NB4 (cell line): ENCODE results near the gene DAPK1.

Experiments used
- DNase-seq: peaks from one replicate; pipeline ENCODE4 v3.0.0; 2010; ENCODE audit warnings: low read depth
- H3K4me3 ChIP-seq: one replicate; pipeline ENCODE4 v1.5.1; 2011; ENCODE audit warnings: mild to moderate bottlenecking, low read depth, low read length, moderate library complexity
- MYC ChIP-seq: IDR thresholded peaks from 2 replicates; pipeline ENCODE4 v1.6.1; 2011; ENCODE audit warnings: low read depth, low read length
- POLR2A ChIP-seq: IDR thresholded peaks from 2 replicates; pipeline ENCODE4 v1.6.1; 2011; ENCODE audit warnings: mild to moderate bottlenecking; ENCODE audit not compliant: insufficient read length; ENCODE audit errors: extremely low read depth
- TF ChIP-seq, protein P1 (sequence below): IDR thresholded peaks from 2 replicates; pipeline ENCODE4 v1.6.1; 2011; ENCODE audit warnings: low read depth, low read length
- TF ChIP-seq, protein P2 (sequence below): IDR thresholded peaks from one replicate; pipeline ENCODE4 v1.5.1; 2012; ENCODE audit warnings: low read depth, low read length

The DAPK1 gene

DNA sequence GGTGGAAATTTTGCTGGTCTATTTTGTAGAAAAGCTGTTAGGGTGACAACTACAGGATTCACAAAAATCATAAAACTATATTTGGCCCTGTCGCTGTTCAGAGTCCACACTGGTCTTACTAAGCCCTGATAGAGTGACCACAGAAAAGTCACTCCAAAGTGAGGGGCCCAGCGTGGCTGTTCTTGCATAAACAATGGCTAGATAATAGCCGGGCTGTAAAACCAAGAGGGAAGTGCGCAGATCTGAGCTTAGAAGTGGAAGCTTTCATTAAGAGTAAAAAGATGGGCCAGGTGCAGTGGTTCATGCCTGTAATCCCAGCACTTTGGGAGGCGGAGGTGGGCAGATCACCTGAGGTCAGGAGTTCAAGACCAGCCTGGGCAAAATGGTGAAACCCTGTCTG is 212.8 kb downstream of the DAPK1 start:
- DNase-seq: peak; percentile 22
- TF ChIP-seq POLR2A (no peak), MYC (no peak)
- TF ChIP-seq, protein P1, sequence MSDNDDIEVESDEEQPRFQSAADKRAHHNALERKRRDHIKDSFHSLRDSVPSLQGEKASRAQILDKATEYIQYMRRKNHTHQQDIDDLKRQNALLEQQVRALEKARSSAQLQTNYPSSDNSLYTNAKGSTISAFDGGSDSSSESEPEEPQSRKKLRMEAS: no peak
- TF ChIP-seq, protein P2, sequence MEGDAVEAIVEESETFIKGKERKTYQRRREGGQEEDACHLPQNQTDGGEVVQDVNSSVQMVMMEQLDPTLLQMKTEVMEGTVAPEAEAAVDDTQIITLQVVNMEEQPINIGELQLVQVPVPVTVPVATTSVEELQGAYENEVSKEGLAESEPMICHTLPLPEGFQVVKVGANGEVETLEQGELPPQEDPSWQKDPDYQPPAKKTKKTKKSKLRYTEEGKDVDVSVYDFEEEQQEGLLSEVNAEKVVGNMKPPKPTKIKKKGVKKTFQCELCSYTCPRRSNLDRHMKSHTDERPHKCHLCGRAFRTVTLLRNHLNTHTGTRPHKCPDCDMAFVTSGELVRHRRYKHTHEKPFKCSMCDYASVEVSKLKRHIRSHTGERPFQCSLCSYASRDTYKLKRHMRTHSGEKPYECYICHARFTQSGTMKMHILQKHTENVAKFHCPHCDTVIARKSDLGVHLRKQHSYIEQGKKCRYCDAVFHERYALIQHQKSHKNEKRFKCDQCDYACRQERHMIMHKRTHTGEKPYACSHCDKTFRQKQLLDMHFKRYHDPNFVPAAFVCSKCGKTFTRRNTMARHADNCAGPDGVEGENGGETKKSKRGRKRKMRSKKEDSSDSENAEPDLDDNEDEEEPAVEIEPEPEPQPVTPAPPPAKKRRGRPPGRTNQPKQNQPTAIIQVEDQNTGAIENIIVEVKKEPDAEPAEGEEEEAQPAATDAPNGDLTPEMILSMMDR: no peak
- H3K4me3 ChIP-seq: no peak overlapping the region

DNA sequence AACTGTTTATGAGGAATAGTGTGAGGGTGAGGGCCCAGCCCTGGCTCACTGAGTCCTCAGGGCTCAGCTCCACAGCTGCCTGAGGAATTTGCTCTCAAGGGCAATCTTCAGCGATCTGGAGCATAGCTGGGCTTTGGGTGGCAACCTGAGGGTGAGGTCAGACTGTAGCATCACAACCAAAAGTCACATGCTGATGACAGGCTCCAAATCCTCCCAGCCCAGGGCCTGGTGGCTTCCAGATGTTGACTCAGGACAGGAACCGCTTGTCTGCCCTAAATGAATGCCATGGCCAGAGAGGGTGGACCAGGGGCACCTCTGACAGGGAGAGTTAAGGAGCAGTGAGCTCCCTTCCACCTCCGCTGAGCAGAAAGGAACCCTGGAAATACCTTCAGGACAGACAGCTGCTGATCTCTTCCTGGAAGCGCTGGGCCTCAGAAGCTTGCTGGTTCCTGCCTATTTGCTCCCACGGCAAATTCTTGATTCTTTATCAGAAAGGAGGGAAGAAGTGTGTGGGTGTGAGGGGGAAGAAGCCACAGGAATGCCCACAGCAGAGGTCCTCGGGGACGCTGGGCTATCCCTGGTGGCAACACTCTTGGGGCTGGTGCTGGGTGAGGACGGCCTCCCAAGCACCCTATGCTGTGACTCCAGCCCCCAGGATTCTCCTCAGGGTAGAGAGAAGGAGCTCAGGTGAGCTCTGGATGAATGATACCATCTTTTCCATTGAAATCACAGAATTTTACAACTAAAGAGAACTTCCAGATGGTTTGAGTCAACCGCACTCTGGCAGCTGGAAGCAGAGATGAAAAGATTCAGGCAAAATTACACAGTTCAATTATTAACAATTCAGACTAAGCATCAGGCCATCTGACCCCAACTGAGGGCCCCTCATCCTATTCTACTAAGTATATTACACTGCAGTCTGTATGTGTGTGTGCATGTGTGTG is 214.5 kb downstream of the DAPK1 start:
- no peak for TF ChIP-seq POLR2A
- TF ChIP-seq, protein P1: no peak
- TF ChIP-seq, protein P2: no peak
- TF ChIP-seq MYC: no peak
- no peak overlapping the region for H3K4me3 ChIP-seq
- no peak for DNase-seq

DNA sequence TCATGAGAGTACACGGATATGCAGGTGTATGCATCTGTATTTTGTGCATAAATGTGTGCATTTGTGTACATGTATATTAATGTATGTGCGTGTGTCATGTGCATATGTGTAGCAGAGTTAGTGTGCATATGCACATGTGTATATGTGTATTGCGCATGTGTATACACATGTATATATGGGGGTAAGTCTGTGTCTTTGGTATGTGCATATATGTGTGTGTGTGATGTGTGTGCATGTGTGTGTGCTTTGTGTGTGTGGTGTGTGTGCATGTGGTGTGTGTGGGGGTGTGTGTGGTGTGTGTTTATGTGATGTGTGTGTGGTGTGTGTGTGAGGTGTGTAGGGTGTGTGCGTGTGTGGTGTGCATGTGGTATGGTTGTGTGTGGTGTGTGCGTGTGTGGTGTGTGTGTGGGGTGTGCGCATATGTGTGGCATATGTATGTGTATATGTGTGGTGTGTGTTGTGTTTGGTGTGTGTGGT is 215.2 kb downstream of the DAPK1 start:
- H3K4me3 ChIP-seq: no peak overlapping the region
- TF ChIP-seq POLR2A: no peak
- DNase-seq: no peak

DNA sequence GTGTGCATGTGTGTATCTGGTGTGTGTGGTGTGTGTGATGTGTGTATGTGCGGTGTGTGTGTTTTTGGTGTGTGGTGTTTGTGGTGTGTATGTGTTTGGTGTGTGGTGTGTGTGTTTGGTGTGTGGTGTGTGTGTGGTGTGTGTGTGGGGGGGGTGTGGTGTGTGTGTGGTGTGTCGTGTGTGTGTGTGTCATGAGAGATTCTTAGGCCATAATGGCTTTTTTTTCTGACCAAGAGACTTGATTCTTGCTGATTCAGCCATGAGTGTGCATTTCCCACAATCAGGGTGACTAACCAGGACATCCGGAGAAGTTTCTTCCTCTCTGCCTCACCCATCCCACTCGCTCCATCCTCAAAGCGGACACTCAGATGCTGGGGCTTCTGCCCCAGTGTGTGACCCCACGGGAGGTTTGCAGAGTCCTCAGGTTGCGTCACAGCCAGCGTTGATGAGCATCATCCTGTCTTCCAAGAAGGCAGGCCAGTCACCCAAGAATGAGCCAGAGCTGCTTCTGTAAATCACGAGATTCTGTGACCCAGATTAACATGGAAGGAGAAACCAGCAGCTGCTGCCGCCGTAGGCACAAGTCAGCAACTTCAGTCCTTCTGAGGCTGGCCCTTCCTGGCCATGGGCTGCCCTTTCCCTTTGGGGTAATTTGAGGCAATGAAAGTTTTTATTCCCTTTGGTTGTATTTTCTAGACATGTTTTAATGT is 215.8 kb downstream of the DAPK1 start:
- no peak for TF ChIP-seq MYC
- no peak for TF ChIP-seq POLR2A
- TF ChIP-seq, protein P2: no peak
- TF ChIP-seq, protein P1: no peak
- H3K4me3 ChIP-seq: no peak overlapping the region
- peak; percentile 77 for DNase-seq

DNA sequence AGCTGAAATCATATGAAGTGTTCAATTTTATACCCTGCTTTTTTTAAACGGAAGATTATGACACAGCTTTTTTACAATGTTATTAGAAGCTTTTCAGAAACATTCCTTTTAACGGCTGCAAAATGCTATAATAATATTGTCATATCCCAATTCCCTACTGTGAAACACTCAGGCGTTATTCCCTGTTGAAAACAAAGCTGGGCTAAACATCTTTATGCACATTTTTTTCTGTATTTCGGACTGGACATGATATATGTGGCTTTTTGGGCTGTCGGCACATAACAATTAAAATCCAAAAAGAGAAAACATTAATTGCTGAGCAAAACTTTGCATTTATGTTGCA is 216.3 kb downstream of the DAPK1 start:
- no peak overlapping the region for H3K4me3 ChIP-seq
- DNase-seq: no peak
- TF ChIP-seq, protein P2: no peak
- TF ChIP-seq MYC (no peak), POLR2A (no peak)
- TF ChIP-seq, protein P1: no peak

DNA sequence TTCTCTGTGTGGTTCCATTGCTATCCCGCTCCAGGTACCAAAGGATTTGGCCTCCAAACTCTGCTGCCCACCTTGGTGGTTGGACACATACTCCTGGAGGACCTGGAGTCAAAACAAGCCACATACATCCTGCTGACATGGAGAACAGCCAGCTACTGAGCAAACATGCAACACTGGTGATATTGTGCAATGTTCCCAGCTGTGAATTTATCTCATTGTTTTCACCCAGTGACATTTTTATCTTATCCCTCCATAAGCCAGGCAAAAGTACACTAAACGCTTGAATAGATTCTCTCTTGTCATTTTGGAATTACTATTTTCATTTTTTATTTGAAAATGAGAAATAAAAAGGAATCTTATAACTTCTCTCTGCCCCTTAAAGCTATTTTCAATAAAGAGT is 217.2 kb downstream of the DAPK1 start:
- peak; percentile 65 for DNase-seq
- no peak overlapping the region for H3K4me3 ChIP-seq
- TF ChIP-seq, protein P2: no peak
